Psoas muscle (tissue), 8 donors: ENCODE measurements around the gene SLC16A12. TPM values are rescaled to one million over a fixed set of nuclear protein-coding genes. Genes with fewer than 3 reads are reported as not detected.
"Not testable (repeated sequence)": the region's sequence is repeated elsewhere in the genome, so short reads cannot be mapped to it uniquely, and the experiment has no call there.

Experiments
- ATAC-seq, 4 donors: fragments of 200-7000 bp; cut with Tn5 transposase; one replicate each; pipeline ENCODE4 v1.9.1; 2020; ENCODE audit warnings: moderate library complexity in 3 of 4, mild to moderate bottlenecking in 2 of 4
- DNase-seq, 2 donors: peaks; one replicate each; pipeline ENCODE4 v3.0.0-alpha.2; 2020
- H3K27ac ChIP-seq: fragments of 200-600 bp; one replicate; pipeline ENCODE4 v1.8.0; 2022
- H3K27me3 ChIP-seq, 3 donors: fragments of 200-600 bp in 1 of 3; one replicate each; pipeline versions ENCODE4 v1.6.1 to v1.8.0; 2013 to 2022; ENCODE audit warnings: low read length in 2 of 3, mild to moderate bottlenecking in 2 of 3, moderate library complexity in 1 of 3; ENCODE audit not compliant: insufficient read depth in 3 of 3
- H3K36me3 ChIP-seq, 2 donors: fragments of 200-600 bp in 1 of 2; one replicate each; pipeline versions ENCODE4 v1.6.1 to v1.8.0; 2013 to 2022; ENCODE audit warnings: low read depth in 1 of 2, mild to moderate bottlenecking in 1 of 2, moderate library complexity in 1 of 2; ENCODE audit not compliant: insufficient read depth in 1 of 2
- H3K4me1 ChIP-seq: fragments of 200-600 bp; one replicate; pipeline ENCODE4 v1.8.0; 2022
- H3K4me3 ChIP-seq: fragments of 200-600 bp; one replicate; pipeline ENCODE4 v1.8.0; 2022; ENCODE audit warnings: mild to moderate bottlenecking
- H3K9me3 ChIP-seq: fragments of 200-600 bp; one replicate; pipeline ENCODE4 v1.8.0; 2022
- CTCF ChIP-seq: fragments of 200-600 bp; IDR thresholded peaks from one replicate; pipeline ENCODE4 v1.8.0; 2022; ENCODE audit warnings: antibody characterized with exemption
- WGBS, 3 donors: extraction: QIAGEN DNeasy Blood & Tissue Kit; methylation state at CpG; one replicate each; pipeline versions ENCODE4 v1.1.6 to v1.1.7; 2013; 5-methylcytosine and 5-hydroxymethylcytosine counted together
- intact Hi-C, 2 donors: fragments of 100-400 bp; cut with DNase I; formaldehyde crosslinking; loops; one replicate each; pipeline versions ENCODE4 v1.11.0 to v1.14.2; 2022
- polyA plus RNA-seq, 3 donors: library from polyadenylated mRNA; stranded (reverse); fragments of 200-250 nt; gene quantifications; one replicate each; pipeline ENCODE4 v1.2.3, GENCODE V29; 2013
- total RNA-seq, 4 donors: library from RNA; stranded (reverse); fragmentation: NEBNext Ultra II Directional in 2 of 4; extraction: Animal tissue kit (Norgen Biotek cat#: 25700) in 2 of 4; gene quantifications; one replicate each; pipeline versions ENCODE4 v1.2.1 to v1.2.4, GENCODE V29; 2021 to 2023
- donor health status: healthy with polysubstance abuse.
- donor health status: DM: no; HTN: no; CAD: no; lungs with moderate emphysema.
- donor health status: Bipolar disorder and iron deficiency.
- donor health status: healthy.
- donor health status: DM: yes; HTN: yes; CAD: no.
- donor health status: DM: no; HTN: no; CAD: no.
- donor health status: DM: no; HTN: no; CAD: no.
- donor health status: DM: yes; HTN: yes; CAD: no.

SLC16A12 gene
- total and polyA plus RNA-seq, 7 donors = 0.74 to 1.9 (median 1.2) TPM

GRCh38 chr10:89458784-89459183 lies 76.6 kb downstream of the SLC16A12 start:
- intact Hi-C loops = no loop called here
- no peaks in the 10 kb centered on the region for H3K36me3 ChIP-seq
- no peaks in the 10 kb centered on the region for H3K9me3 ChIP-seq
- H3K27me3 ChIP-seq = no peaks in the 10 kb centered on the region
- ATAC-seq = no peak
- no peak overlapping the region for H3K27ac ChIP-seq
- 85 to 88% (median 88%) methylated on average over 1 of the region's 1 CpG for WGBS, 3 donors
- no peak for DNase-seq
- H3K4me1 ChIP-seq = peaks cover 6% of the 10 kb centered on the region
- H3K4me3 ChIP-seq = no peak overlapping the region
- TF ChIP-seq CTCF = no peak

GRCh38 chr10:89458291-89458690 lies 77.1 kb downstream of the SLC16A12 start:
- Histone ChIP-seq H3K4me3 (no peak overlapping the region), H3K27me3 (no peaks in the 10 kb centered on the region), H3K9me3 (no peaks in the 10 kb centered on the region), H3K27ac (no peak overlapping the region), H3K36me3 (no peaks in the 10 kb centered on the region), H3K4me1 (peaks cover 6% of the 10 kb centered on the region)
- 27 to 46% (median 42%) methylated on average over 3 of the region's 3 CpGs for WGBS, 3 donors
- intact Hi-C loops = no loop called here
- ATAC-seq (peak in 1 of 4 donors; percentile 35), DNase-seq (no peak)
- no peak for TF ChIP-seq CTCF

- H3K9me3 ChIP-seq = no peaks in the 10 kb centered on the region
- no peak overlapping the region for H3K27ac ChIP-seq
- no peak for DNase-seq
- H3K27me3 ChIP-seq = no peaks in the 10 kb centered on the region
- H3K4me1 ChIP-seq = peaks cover 6% of the 10 kb centered on the region
- intact Hi-C loops = no loop called here
- 83 to 92% (median 91%) methylated on average over 1 of the region's 1 CpG for WGBS, 3 donors
- TF ChIP-seq CTCF = no peak
- no peak for ATAC-seq
- H3K36me3 ChIP-seq = no peaks in the 10 kb centered on the region
- no peak overlapping the region for H3K4me3 ChIP-seq
Measured at GRCh38 chr10:89454561-89455347, 80.6 kb downstream of the SLC16A12 start.

- Histone ChIP-seq H3K36me3 (no peaks in the 10 kb centered on the region), H3K9me3 (no peaks in the 10 kb centered on the region), H3K4me1 (no peaks in the 10 kb centered on the region), H3K4me3 (no peak overlapping the region), H3K27ac (no peak overlapping the region), H3K27me3 (no peaks in the 10 kb centered on the region)
- no peak for DNase-seq
- intact Hi-C loops = no loop called here
- WGBS, 3 donors = 64 to 72% (median 67%) methylated on average over 1 of the region's 1 CpG
- TF ChIP-seq CTCF = no peak
- ATAC-seq = no peak
Measured at GRCh38 chr10:89452193-89452592, 83.2 kb downstream of the SLC16A12 start.

GRCh38 chr10:89450901-89451300 lies 84.5 kb downstream of the SLC16A12 start:
- H3K27ac ChIP-seq = no peak overlapping the region
- H3K4me1 ChIP-seq = no peaks in the 10 kb centered on the region
- WGBS, 3 donors = 82 to 91% (median 85%) methylated on average over 2 of the region's 2 CpGs
- TF ChIP-seq CTCF = no peak
- no peaks in the 10 kb centered on the region for H3K9me3 ChIP-seq
- no peak overlapping the region for H3K4me3 ChIP-seq
- no peak for ATAC-seq
- no peak for DNase-seq
- no peaks in the 10 kb centered on the region for H3K36me3 ChIP-seq
- no peaks in the 10 kb centered on the region for H3K27me3 ChIP-seq
- intact Hi-C loops = no loop called here

- H3K36me3 ChIP-seq, intact Hi-C loops, H3K4me1 ChIP-seq, ATAC-seq, H3K4me3 ChIP-seq, H3K27ac ChIP-seq, H3K9me3 ChIP-seq, DNase-seq, H3K27me3 ChIP-seq: not testable (repeated sequence)
- WGBS, 3 donors = 93 to 96% (median 94%) methylated on average over 7 of the region's 7 CpGs
Measured at GRCh38 chr10:89444819-89445218, 90.6 kb downstream of the SLC16A12 start.
